Activated T-helper 9 cell treated with anti-CD3 and anti-CD28 coated beads, Interleukin-2, amount 50 U/mL, for 16 hours (primary cell): ENCODE results near the gene CDH4.
"Not testable (repeated sequence)": the region's sequence is repeated elsewhere in the genome, so short reads cannot be mapped to it uniquely, and the experiment has no call there.

ENCODE experiments used
- DNase-seq: peaks from one replicate; pipeline ENCODE4 v3.0.0-alpha.2; 2020; ENCODE audit warnings: low read depth

The CDH4 gene

GRCh38 chr20:61932711-61933480, 680.8 kb downstream of the CDH4 start:
- DNase-seq = no peak

DNA sequence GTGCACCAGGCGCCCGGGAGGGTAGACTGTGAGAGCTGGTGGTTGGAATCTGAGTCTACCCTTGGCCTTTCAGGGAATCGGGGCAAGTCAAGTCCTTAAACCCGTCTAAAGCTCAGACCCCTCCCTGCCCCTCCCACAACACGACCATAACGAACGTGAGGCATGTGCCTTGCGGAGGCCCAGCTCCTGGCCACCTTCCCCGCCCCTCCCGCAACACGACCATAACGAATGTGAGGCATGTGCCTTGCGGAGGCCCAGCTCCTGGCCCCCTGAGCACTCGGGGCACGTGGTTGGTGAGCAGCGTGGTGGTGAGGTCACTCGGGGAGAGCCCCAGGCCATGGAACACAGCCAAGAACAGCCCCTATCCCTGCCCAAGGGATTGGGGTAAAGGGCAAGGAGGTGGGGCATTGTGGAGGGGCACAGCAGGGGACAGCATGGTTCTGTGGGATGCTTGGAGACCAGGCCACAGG, 681.5 kb downstream of the CDH4 start:
- no peak for DNase-seq

- DNase-seq = no peak
Measured at GRCh38 chr20:61933951-61934715, 682.1 kb downstream of the CDH4 start.

- no peak for DNase-seq
Measured at GRCh38 chr20:61934716-61935530, 682.9 kb downstream of the CDH4 start.

DNA sequence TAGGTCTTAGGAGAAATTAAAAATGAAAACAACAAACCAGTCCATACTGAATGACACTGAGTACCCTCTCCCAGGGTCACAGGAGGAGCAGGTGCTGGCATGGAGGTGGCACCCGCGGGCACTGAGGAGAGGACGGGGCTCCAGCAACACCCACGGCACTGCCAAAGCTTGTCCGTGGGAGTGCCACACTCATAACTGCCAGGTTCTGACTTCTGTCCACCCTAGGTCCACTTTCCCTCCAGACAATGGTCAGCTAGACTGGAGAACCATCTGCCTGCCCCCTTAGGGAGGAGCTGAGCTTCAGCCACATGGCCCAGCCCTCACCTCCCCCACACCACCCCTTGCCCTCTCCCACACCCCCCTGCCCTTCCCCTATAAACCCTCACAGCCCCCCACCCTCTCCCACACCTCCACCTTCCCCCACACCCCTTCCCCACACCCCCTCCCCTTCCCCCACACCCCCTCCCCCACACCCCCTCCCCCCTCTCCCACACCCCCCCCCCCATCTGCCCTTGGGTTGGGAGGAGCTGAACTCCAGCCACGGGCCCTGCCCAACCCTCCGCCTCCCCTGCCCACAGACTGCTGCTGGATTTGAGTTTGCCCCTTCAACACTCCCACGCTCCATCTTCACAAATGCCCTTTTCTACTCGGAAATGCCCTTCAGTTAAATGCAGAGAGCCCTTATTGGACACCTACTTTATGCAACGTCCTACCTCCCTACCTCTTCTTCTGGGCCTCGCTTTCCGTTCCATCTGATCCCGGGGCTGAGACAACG, 684.1 kb downstream of the CDH4 start:
- DNase-seq = no peak

- DNase-seq = no peak
Measured at GRCh38 chr20:61936701-61937131, 684.7 kb downstream of the CDH4 start.

- no peak for DNase-seq
Measured at GRCh38 chr20:61937146-61937962, 685.3 kb downstream of the CDH4 start.

DNA sequence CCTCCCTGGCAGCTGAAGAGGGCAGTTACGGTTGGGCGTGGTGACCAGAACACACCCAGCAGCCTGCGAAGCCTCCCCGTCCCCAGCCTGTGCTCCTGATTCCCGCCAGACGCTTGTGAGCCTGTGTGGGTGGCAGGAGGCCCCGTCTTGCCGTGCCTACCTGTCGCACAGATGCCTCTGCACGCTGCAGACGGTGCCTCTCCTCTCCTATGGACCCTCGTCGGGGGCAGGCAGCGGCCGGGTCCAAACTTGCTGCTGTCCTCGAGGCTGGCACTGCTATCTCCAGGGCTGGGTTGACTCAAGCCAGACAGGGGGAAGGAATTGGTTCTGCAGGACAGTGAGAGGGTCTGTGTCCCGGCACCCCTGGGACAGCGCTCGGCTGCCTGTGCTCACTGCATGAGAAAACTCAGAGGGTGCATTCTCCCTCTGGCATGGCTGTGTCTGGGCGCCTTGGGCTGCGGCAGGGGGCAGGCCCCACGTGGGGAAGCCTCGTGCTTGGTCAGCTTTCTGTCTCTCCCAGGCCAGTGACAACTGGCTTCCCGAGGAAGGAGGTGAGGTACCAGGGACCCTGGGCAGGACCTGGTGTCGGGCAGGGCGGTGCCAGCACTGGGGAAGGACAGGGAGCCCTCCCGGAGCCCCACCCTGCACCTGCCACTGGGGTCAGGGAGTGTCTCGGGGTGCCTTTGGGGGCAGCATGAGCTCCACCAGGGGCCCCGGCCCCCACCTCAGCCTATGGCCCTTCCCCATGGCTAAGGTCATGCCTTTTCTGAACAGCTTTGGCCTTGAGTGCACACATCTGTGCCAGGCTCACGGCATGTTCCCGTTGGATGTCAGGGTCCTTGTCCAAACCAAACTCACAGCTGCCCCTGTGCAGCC, 686.1 kb downstream of the CDH4 start:
- no peak for DNase-seq

DNA sequence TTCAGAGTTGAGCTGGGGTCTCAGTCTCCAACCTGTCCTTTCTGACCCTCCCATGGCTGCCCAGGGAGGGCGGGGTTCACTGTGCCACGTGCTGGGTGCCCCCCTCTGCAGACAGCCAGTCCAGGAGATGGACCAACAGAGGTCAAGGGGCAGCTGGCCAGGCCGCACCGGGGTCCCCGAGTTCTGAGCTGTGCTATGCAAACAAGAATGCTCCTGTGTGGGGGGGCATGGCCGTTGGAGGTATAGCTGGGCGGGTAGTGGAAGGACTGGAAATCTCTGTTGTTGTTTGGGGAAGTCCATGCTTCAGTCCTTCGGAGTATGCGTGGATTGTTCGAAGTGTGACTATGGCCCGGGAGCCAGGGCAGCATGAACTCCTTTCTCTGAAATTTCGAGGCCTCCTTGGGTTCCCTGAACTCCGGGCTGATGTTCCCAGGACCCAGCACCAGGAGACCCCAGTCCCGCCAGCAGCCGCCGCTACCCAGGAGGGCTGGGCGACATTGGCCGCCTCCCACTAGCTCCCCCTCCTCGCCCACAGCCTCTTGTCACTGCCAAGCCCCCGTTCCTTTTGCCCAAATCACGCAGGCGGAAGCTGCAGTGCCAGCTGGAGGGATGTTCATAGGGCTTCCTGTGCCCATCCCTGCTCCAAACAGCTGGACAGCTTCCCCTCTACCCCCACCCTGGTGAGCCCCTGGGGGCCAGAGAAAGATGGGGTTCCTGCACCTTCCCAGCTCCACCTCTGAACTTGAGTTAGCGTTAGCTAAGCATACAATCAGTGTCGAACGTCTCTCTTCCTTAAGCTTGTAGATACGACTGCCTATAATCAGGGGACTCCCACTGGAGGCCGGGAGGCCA, 687.0 kb downstream of the CDH4 start:
- DNase-seq = no peak

GRCh38 chr20:61939691-61940360, 687.8 kb downstream of the CDH4 start:
- no peak for DNase-seq

DNA sequence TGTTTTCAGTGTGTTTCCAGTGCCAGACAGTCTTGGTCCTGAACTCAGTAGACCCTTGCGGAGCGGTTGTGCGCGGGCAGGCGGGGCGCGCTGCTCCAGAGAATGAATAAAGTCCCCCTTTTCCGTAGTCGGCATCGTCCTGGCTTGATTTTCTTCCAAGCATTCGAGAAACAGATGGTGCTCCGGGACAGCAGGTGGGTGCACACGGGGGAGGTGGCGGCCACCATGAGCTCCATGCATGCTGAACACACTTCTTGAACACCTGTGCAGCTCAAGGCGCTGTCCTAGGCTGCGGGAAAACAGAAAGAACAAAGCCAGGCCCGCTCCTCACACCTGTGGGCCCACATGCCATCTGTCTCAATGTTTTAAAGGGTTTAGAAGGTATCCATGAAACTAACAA, 688.4 kb downstream of the CDH4 start:
- no peak for DNase-seq

DNA sequence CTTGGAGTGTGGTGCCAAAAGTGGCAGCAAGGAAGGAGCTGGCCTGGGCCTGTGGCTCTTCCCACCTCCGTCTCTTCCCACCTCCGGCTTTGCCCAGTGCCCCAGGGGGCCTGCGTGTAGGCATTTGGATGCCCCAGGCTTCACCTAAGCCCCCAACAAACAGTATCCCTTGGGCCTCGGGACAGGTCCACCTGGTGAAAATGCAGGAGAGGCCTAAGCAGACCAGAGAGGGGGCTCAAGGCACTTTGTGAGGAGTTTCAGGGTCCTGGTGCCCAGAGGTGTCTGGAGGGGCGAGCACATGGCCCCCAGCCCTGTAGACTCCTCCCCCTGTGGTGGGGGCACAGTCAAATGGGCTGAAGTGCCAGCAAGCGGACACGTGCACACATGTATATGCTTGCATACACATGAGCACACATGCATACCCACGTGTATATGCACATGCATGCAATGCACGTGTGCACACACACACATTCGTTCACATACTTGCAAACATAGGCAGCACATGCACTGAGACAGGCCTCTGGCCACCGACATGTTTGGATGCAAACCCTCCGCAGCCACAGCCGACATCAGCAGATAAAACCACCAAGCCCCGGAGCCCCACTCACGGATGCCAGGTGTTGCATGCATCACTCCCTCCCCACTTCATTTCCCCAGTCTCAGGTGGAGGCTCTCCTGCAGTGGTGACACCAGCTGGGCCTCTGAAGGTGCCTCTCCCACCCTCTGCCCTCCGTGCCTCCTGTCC, 689.1 kb downstream of the CDH4 start:
- DNase-seq = no peak

DNA sequence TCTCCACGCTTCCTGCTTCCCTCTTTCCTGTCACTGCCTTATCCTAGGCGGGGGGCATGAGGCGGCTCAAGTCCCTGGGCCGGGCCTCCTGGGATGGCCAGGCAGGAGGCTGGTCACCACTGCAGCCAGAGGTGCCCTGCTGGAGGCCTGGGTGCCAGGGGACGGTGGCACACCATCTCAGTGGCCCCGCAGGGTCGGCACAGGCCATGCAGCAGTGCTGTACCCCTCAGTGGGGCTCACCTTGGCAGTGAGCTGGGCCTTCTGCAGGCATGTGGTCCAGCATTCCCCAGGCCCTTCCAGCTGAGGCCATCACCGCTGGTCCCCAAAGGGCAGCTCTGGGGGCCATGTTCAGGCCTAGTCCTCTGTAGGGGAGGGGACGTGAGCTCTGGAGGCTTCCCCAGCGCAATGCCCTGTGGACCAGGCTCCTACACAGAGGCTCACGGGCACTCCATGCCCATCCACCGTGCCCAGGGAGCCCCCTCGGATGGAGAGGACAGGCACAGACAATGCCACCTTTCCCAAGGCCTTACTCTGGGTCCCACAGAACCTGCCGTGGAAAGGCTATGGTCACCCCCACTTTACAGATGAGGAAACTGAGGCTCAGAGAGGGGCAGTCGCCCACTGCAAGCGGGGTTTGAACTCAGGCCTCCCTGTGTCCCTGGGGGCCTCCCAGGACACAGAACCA, 689.8 kb downstream of the CDH4 start:
- no peak for DNase-seq

GRCh38 chr20:61942526-61942925, 690.5 kb downstream of the CDH4 start:
- DNase-seq = no peak

DNA sequence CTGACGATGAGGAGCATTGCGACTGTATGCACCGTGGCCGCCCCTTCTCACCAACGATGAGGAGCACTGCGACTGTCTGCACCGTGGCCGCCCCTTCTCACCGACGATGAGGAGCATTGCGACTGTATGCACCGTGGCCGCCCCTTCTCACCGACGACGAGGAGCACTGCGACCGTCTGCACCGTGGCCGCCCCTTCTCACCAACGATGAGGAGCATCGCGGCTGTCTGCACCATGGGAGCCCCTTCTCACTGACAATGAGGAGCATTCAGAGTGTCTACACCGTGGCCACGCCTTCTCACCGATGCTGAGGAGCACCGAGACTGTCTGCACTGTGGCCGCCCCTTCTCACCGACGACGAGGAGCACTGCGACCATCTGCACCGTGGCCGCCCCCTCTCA, 692.9 kb downstream of the CDH4 start:
- not testable (repeated sequence) for DNase-seq

GRCh38 chr20:61945495-61945894, 693.4 kb downstream of the CDH4 start:
- DNase-seq = not testable (repeated sequence)

DNA sequence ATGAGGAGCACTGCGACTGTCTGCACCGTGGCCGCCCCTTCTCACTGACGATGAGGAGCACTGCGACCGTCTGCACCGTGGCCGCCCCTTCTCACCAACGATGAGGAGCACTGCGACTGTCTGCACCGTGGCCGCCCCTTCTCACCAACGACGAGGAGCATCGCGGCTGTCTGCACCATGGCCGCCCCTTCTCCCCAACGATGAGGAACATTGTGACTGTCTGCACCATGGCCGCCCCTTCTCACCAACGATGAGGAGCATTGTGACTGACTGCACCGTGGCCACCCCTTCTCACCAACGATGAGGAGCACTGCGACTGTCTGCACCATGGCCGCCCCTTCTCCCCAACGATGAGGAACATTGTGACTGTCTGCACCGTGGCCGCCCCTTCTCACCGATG, 696.0 kb downstream of the CDH4 start:
- DNase-seq = not testable (repeated sequence)
